Stimulated activated memory B cell treated with anti-CD40 and anti-IgM and Interleukin-4, amounts not matched to agents 10 μg/mL and 1 μg/mL and 100 μg/mL, for 72 hours (primary cell): ENCODE measurements around the gene PISD.
A peak's percentile ranks its signal among the peaks of the same experiment; 100 is the strongest.
"Not testable (repeated sequence)": the region's sequence is repeated elsewhere in the genome, so short reads cannot be mapped to it uniquely, and the experiment has no call there.

Source experiments
- ATAC-seq: fragments of 150-1000 bp; cut with Tn5 transposase; 2 replicates; pipeline ENCODE4 v1.10.0; 2021
- H3K27ac Mint-ChIP-seq: one replicate; pipeline ENCODE4 v1.8.0; 2022; ENCODE audit warnings: mild to moderate bottlenecking, mixed read lengths
- H3K27me3 Mint-ChIP-seq: one replicate; pipeline ENCODE4 v1.8.0; 2022; ENCODE audit warnings: mixed read lengths
- H3K36me3 Mint-ChIP-seq: one replicate; pipeline ENCODE4 v1.8.0; 2022; ENCODE audit warnings: mixed read lengths
- H3K4me1 Mint-ChIP-seq: one replicate; pipeline ENCODE4 v1.8.0; 2022; ENCODE audit warnings: mixed read lengths
- H3K4me3 Mint-ChIP-seq: one replicate; pipeline ENCODE4 v1.8.0; 2022; ENCODE audit warnings: mild to moderate bottlenecking, moderate library complexity, mixed read lengths
- H3K9me3 Mint-ChIP-seq: one replicate; pipeline ENCODE4 v1.8.0; 2022; ENCODE audit warnings: mixed read lengths

PISD gene

DNA sequence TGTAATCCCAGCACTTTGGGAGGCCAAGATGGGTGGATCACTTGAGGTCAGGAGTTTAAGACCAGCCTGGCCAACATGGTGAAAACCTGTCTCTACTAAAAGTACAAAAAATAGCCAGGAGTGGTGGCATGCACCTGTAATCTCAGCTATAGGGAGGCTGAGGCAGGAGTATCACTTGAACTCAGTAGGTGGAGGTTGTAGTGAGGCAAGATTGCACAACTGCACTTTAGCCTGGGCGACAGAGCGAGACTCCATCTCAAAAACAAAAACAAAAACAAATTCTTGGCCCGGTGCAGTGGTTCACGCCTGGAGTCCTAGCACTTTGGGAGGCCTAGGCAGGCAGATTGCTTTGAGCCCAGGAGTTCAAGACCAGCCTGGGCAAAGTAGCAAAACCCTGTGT is 6.8 kb upstream of the PISD start:
- H3K27me3 Mint-ChIP-seq, H3K27ac Mint-ChIP-seq, H3K36me3 Mint-ChIP-seq, H3K4me1 Mint-ChIP-seq, H3K9me3 Mint-ChIP-seq, H3K4me3 Mint-ChIP-seq, ATAC-seq: not testable (repeated sequence)

DNA sequence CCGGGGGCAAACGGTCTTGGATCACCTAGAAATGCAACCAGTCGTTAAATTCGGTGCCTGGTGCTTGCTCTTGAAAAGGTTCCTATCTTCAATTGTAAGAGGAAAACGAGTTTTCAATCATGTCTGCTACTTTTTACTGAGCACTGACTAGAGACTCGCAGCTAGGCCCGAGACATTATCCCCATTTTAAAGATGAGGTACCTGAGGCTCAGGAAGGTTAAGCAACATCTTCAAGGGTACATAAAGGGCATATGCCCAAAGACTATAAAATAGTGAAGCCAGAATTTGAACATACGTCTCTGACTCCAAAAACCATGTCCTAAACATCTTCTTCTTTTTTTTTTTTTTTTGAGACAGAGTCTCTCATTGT is 638 bp upstream of the PISD start:
- Mint-ChIP-seq H3K4me3 (peak overlapping the region; percentile 86), H3K36me3 (peaks cover 12% of the 10 kb centered on the region), H3K27me3 (no peaks in the 10 kb centered on the region), H3K27ac (peak overlapping the region; percentile 85), H3K4me1 (peaks cover 31% of the 10 kb centered on the region), H3K9me3 (no peaks in the 10 kb centered on the region)
- ATAC-seq, result no peak

DNA sequence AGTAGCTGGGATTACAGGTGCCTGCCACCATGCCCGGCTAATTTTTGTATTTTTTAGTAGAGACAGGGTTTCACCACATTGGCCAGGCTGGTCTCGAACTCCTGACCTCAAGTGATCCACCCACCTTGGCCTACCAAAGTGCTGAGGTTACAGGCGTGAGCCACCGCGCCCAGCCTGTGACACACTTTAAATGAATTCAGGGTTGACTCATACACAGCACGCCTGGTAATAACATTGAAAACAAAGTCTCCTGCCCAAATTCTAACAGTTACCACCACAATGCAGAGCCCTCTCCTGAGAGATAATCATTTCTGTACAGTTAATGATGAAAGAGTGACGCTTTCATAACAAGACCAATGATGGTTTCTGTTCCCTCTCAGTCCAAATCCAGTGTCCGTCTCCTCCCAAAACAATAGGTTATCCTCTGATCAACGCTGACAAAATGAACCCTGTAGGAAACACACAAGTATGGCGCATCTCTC is 1.1 kb downstream of the PISD start:
- peak; percentile 65 for ATAC-seq
- H3K36me3 Mint-ChIP-seq, result peaks cover 19% of the 10 kb centered on the region
- not testable (repeated sequence) for H3K9me3 Mint-ChIP-seq, H3K27me3 Mint-ChIP-seq
- peaks cover 37% of the 10 kb centered on the region for H3K4me1 Mint-ChIP-seq
- peak overlapping the region; percentile 86 for H3K4me3 Mint-ChIP-seq
- H3K27ac Mint-ChIP-seq, result peak overlapping the region; percentile 85

DNA sequence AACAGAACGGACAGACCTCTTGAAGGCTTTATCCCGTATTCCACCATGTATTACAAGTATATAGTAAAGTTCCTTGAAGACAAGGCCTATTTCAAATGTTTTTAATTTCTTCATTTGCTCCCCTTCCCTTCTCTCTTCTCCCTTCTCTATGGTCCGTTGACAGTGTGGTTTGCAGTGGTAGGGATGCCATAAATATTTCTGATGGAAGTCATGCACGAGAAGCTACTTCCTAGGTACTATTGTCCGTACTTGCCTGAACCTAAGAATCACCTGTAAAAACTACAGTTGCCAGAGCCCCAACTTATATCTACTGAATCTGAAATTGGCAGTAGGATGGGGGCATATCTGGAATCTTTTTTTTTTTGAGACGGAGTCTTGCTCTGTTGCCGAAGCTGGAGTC is 2.8 kb downstream of the PISD start:
- Mint-ChIP-seq H3K27ac (no peak overlapping the region), H3K4me3 (no peak overlapping the region), H3K4me1 (peaks cover 37% of the 10 kb centered on the region), H3K9me3 (no peaks in the 10 kb centered on the region), H3K27me3 (no peaks in the 10 kb centered on the region), H3K36me3 (peaks cover 22% of the 10 kb centered on the region)
- ATAC-seq, result no peak

- peak overlapping the region; percentile 13 for H3K27ac Mint-ChIP-seq
Measured at GRCh38 chr22:31654408-31654807, 7.6 kb downstream of the PISD start.

DNA sequence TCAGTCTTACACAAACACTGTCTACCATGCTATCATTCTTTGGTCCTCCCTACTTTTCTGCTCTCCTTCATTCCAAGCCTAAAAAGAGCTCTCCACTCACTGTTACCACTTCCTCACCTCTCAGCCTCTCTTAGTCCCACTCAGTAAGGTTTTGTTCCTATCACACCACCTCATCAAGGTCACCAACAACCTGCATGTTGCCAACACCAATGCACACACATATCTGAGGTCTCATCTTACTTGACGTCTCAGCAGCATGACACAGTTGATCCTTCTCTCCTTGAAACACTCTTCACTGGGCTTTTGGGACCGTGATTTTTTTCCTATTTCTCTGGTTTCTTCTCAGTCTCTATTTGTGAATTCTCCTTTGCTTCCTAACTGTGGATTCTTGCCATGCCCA is 8.1 kb downstream of the PISD start:
- Mint-ChIP-seq H3K27ac (peak overlapping the region; percentile 13), H3K4me1 (peaks cover 54% of the 10 kb centered on the region), H3K27me3 (no peaks in the 10 kb centered on the region), H3K9me3 (no peaks in the 10 kb centered on the region), H3K36me3 (peaks cover 26% of the 10 kb centered on the region), H3K4me3 (no peak overlapping the region)
- no peak for ATAC-seq

More at GRCh38 chr22:31654408-31654807, 7.6 kb downstream of the PISD start:
- peaks cover 26% of the 10 kb centered on the region for H3K36me3 Mint-ChIP-seq
- H3K27me3 Mint-ChIP-seq, result no peaks in the 10 kb centered on the region
- no peaks in the 10 kb centered on the region for H3K9me3 Mint-ChIP-seq
- H3K4me3 Mint-ChIP-seq, result no peak overlapping the region
- H3K4me1 Mint-ChIP-seq, result peaks cover 58% of the 10 kb centered on the region
- no peak for ATAC-seq

- ATAC-seq, result no peak
- H3K27ac Mint-ChIP-seq, result peak overlapping the region; percentile 78
- H3K27me3 Mint-ChIP-seq, result no peaks in the 10 kb centered on the region
- H3K4me1 Mint-ChIP-seq, result peaks cover 53% of the 10 kb centered on the region
- H3K36me3 Mint-ChIP-seq, result peaks cover 29% of the 10 kb centered on the region
- no peaks in the 10 kb centered on the region for H3K9me3 Mint-ChIP-seq
- no peak overlapping the region for H3K4me3 Mint-ChIP-seq
Measured at GRCh38 chr22:31652911-31653684, 8.9 kb downstream of the PISD start.

DNA sequence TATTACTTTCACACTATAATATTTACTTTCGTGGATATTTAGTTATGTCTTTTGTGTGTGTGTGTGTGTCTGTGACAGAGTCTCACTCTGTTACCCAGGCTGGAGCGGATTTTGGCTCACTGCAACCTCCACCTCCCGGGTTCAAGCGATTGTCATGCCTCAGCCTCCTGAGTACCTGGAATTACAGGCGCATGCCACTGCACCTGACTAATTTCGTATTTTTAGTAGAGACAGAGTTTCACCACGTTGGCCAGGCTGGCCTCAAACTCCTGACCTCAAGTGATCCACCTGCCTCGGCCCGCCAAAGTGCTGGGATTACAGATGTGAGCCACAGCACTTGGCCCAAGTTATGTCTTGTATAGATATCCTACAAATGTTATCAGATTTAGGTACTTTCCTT is 9.9 kb downstream of the PISD start:
- peak overlapping the region; percentile 31 for H3K4me3 Mint-ChIP-seq
- peaks cover 24% of the 10 kb centered on the region for H3K36me3 Mint-ChIP-seq
- ATAC-seq, result no peak
- H3K27ac Mint-ChIP-seq, result peak overlapping the region; percentile 78
- H3K9me3 Mint-ChIP-seq, result no peaks in the 10 kb centered on the region
- no peaks in the 10 kb centered on the region for H3K27me3 Mint-ChIP-seq
- peaks cover 54% of the 10 kb centered on the region for H3K4me1 Mint-ChIP-seq

DNA sequence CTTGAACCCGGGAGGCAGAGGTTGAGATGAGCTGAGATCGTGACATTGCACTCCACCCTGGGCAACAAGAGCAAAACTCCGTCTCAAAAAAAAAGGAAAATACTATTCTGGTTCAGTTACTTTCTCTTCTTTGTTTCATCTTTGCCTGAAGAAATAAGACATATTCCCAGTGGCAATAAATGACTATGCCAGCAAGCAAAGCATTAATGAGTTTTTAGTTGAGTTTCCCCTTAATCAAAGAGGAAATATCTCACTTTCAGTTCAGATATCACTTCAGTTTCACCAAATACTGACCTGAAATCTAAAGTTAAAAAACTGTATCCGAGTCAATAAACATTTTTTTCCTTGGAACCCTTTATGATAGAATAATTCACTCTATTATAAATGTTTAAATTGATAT is 10.4 kb downstream of the PISD start:
- no peaks in the 10 kb centered on the region for H3K9me3 Mint-ChIP-seq
- ATAC-seq, result peak; percentile 39
- peaks cover 21% of the 10 kb centered on the region for H3K36me3 Mint-ChIP-seq
- H3K4me3 Mint-ChIP-seq, result peak overlapping the region; percentile 58
- H3K27me3 Mint-ChIP-seq, result no peaks in the 10 kb centered on the region
- peaks cover 56% of the 10 kb centered on the region for H3K4me1 Mint-ChIP-seq
- H3K27ac Mint-ChIP-seq, result peak overlapping the region; percentile 78

GRCh38 chr22:31650391-31650790 is 11.6 kb downstream of the PISD start:
- no peak overlapping the region for H3K4me3 Mint-ChIP-seq
- H3K36me3 Mint-ChIP-seq, result peaks cover 18% of the 10 kb centered on the region
- peaks cover 61% of the 10 kb centered on the region for H3K4me1 Mint-ChIP-seq
- ATAC-seq, result no peak
- H3K27ac Mint-ChIP-seq, result no peak overlapping the region
- H3K27me3 Mint-ChIP-seq, result no peaks in the 10 kb centered on the region
- no peaks in the 10 kb centered on the region for H3K9me3 Mint-ChIP-seq

- Mint-ChIP-seq H3K27ac (peak overlapping the region; percentile 68), H3K9me3 (no peaks in the 10 kb centered on the region), H3K36me3 (peaks cover 9% of the 10 kb centered on the region), H3K27me3 (no peaks in the 10 kb centered on the region), H3K4me1 (peaks cover 41% of the 10 kb centered on the region), H3K4me3 (no peak overlapping the region)
- ATAC-seq, result no peak
Measured at GRCh38 chr22:31647523-31648320, 14.3 kb downstream of the PISD start.

DNA sequence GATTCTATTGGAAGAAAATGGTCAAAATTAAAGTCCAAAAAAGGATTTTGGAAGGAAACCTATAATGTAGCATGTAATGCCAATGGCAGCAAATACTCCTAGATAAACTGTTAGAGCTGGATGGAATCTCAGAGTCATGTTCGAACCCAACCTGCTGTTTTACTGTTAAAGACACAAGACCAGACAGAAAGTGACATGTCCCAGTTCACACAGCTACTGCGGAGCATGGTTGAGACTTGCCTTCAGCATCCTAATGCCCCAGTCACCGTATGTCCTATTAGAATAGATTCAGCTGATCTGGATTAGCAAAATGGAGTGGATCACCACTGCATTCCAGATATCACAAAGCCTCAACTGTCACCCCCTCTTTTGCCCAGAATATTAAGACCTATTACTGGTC is 14.9 kb downstream of the PISD start:
- Mint-ChIP-seq H3K27ac (peak overlapping the region; percentile 68), H3K9me3 (no peaks in the 10 kb centered on the region), H3K27me3 (no peaks in the 10 kb centered on the region), H3K4me1 (peaks cover 35% of the 10 kb centered on the region), H3K4me3 (no peak overlapping the region), H3K36me3 (peaks cover 13% of the 10 kb centered on the region)
- ATAC-seq, result no peak

GRCh38 chr22:31646186-31647019 is 15.6 kb downstream of the PISD start:
- ATAC-seq, result peak; percentile 83
- peaks cover 28% of the 10 kb centered on the region for H3K4me1 Mint-ChIP-seq

DNA sequence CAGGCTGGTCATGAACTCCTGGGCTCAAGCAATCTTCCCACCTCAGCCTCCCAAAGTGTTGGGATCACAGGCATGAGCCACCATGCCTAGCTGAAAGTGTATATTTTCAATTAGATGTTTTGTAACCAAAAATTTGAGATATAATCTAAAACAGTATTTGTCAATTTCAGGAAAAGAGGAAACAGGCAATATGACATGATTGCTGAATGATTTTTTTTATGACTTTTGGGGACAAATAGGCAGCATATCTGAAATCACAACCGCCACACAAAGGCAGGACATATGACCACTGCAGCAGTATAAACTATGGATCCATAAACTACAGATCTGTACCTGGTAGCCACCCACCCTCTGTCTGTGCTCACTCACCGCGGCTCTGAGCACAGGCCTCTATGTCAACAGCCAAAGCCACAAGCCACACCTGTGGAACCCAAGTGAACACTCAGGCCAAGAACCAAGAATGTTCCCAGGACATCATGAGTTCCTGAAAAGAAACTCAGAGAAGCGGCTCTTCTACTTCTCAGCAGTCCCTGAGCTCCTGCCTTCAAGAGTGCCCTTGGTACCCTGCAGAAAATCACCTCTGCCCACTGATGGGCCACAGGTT is 22.5 kb downstream of the PISD start:
- H3K36me3 Mint-ChIP-seq, result peaks cover 11% of the 10 kb centered on the region
- no peak for ATAC-seq
- peak overlapping the region; percentile 96 for H3K27ac Mint-ChIP-seq
- H3K27me3 Mint-ChIP-seq, result no peaks in the 10 kb centered on the region
- no peaks in the 10 kb centered on the region for H3K9me3 Mint-ChIP-seq
- H3K4me1 Mint-ChIP-seq, result peaks cover 55% of the 10 kb centered on the region
- H3K4me3 Mint-ChIP-seq, result no peak overlapping the region

More at GRCh38 chr22:31646186-31647019, 15.6 kb downstream of the PISD start:
- Mint-ChIP-seq H3K9me3 (no peaks in the 10 kb centered on the region), H3K27ac (peak overlapping the region; percentile 68), H3K4me3 (no peak overlapping the region), H3K27me3 (no peaks in the 10 kb centered on the region), H3K36me3 (peaks cover 14% of the 10 kb centered on the region)
